Embryonic facial prominence (tissue), 1 donor: ENCODE results near the gene USB1.
"Not testable (repeated sequence)": the region's sequence is repeated elsewhere in the genome, so short reads cannot be mapped to it uniquely, and the experiment has no call there.

Experiments
- DNase-seq: peaks from one replicate; pipeline ENCODE4 v3.0.0-alpha.2; 2016; ENCODE audit errors: extremely low spot score

USB1 gene

GRCh38 chr16:57970319-57970718 is 30.9 kb upstream of the USB1 start:
- DNase-seq = no peak

- DNase-seq = no peak
Observed at GRCh38 chr16:57970970-57971369, 30.2 kb upstream of the USB1 start, which contains the start of gene CNGB1. Gene CNGB1, minus strand, starts transcription at chr16:57971128. Its CDS starts 3,842 bp downstream, at chr16:57967286.

- DNase-seq = no peak
Observed at GRCh38 chr16:57971848-57972247, 29.4 kb upstream of the USB1 start.

- DNase-seq = no peak
Observed at GRCh38 chr16:57972306-57972705, 28.9 kb upstream of the USB1 start.

- no peak for DNase-seq
Observed at GRCh38 chr16:57976331-57976796, 24.8 kb upstream of the USB1 start.

GRCh38 chr16:57977418-57978069 is 23.7 kb upstream of the USB1 start:
- no peak for DNase-seq

- DNase-seq = not testable (repeated sequence)
Observed at GRCh38 chr16:57978070-57978465, 23.1 kb upstream of the USB1 start.

GRCh38 chr16:57979006-57979585 is 22.1 kb upstream of the USB1 start:
- no peak for DNase-seq

GRCh38 chr16:57981636-57982035 is 19.6 kb upstream of the USB1 start:
- no peak for DNase-seq

- no peak for DNase-seq
Observed at GRCh38 chr16:57982385-57982784, 18.8 kb upstream of the USB1 start.

GRCh38 chr16:57984443-57985203 is 16.6 kb upstream of the USB1 start:
- peak; percentile 68 for DNase-seq

- no peak for DNase-seq
Observed at GRCh38 chr16:57985204-57986181, 15.7 kb upstream of the USB1 start.

- no peak for DNase-seq
Observed at GRCh38 chr16:57986196-57986595, 15.0 kb upstream of the USB1 start.

- no peak for DNase-seq
Observed at GRCh38 chr16:57987441-57988177, 13.6 kb upstream of the USB1 start.

GRCh38 chr16:57988929-57989328 is 12.3 kb upstream of the USB1 start:
- no peak for DNase-seq

- no peak for DNase-seq
Observed at GRCh38 chr16:57991551-57992059, 9.6 kb upstream of the USB1 start.

GRCh38 chr16:57992084-57992483 is 9.1 kb upstream of the USB1 start:
- no peak for DNase-seq

GRCh38 chr16:57993438-57993837 is 7.8 kb upstream of the USB1 start:
- DNase-seq = no peak

GRCh38 chr16:57993897-57994296 is 7.3 kb upstream of the USB1 start:
- no peak for DNase-seq

- DNase-seq = no peak
Observed at GRCh38 chr16:57994361-57994760, 6.8 kb upstream of the USB1 start.

GRCh38 chr16:57994778-57995177 is 6.4 kb upstream of the USB1 start:
- DNase-seq = no peak
